HL-60 (cell line): Measurements from ENCODE around the gene RAB12.

Experiments
- CTCF ChIP-seq: IDR thresholded peaks from one replicate; pipeline ENCODE4 v1.5.1; 2011; ENCODE audit warnings: low read length, control low read depth, inconsistent platforms; ENCODE audit not compliant: insufficient read depth
- POLR2AphosphoS5 ChIP-seq: IDR thresholded peaks from 2 replicates; pipeline ENCODE4 v1.6.1; 2012; ENCODE audit warnings: low read depth
- REST ChIP-seq: IDR thresholded peaks from 2 replicates; pipeline ENCODE4 v1.6.1; 2012; ENCODE audit warnings: low read depth; ENCODE audit not compliant: insufficient replicate concordance

- TF ChIP-seq POLR2AphosphoS5 (no peak), CTCF (no peak), REST (no peak)
Observed at GRCh38 chr18:8631265-8631664, 22.0 kb downstream of the RAB12 start.
